HG03064 (cell line): ENCODE data around the gene PKD1L1.

Experiments used
- ATAC-seq: cut with Tn5 transposase; IDR thresholded peaks from one replicate; pipeline ENCODE4 v1.9.1; 2021; ENCODE audit warnings: low read depth; ENCODE audit not compliant: unreplicated experiment

Gene PKD1L1

DNA sequence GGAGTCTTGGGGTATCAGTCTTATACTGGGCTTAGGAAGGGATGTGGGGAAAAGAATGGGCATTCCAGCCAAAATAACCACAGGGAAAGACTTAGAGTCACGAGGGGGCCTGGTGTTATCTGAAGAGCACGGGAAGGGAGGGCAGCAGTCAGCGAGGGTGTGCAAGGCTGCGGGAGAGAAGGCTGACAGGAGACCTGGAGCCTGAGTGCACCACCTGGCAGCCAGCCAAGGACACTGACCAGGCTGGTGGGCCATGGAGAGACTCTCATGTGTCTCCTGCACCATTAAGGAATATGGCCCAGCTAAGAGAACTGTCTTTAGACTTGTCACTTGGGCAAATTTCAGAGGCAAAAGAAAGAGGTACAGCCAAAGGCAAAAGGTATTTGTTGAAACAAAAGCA lies 69.6 kb downstream of the PKD1L1 start:
- no peak for ATAC-seq

GRCh38 chr7:47877336-47877735 lies 70.9 kb downstream of the PKD1L1 start:
- ATAC-seq: no peak

DNA sequence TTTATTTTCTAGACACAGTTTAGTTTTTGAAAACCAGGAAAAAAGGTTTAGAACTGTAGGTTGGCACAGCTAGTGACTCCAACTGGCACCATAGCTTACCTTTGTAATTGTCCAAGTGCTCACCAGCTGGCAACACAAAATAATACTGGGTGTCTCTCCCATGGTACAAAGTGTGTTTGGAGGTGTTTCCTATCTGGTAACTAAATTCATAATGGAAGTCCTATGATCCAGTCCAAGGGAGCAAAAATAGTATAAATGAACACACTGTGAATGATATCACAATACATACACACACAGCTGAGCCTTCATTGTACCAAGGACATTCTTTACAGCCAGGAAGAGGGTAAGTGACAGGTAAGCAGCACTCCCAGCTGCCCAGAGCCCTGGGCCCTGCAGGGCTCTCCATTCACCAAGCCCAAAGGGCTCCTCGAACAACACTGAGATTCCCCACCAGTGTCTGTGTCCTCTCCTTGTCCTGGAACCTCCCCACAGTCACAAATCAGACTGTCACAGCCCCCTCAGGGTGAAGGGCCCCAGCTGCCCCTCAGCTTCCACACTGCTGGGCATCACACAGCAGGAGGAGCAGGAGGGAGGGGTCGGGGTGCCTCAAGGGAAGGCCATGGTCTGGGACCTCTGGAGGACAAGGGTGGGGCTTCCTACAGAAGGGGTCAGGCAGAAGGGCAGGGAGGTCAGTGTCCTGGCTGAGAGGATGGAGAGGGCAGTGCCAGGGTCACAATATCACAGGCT lies 72.1 kb downstream of the PKD1L1 start:
- no peak for ATAC-seq

DNA sequence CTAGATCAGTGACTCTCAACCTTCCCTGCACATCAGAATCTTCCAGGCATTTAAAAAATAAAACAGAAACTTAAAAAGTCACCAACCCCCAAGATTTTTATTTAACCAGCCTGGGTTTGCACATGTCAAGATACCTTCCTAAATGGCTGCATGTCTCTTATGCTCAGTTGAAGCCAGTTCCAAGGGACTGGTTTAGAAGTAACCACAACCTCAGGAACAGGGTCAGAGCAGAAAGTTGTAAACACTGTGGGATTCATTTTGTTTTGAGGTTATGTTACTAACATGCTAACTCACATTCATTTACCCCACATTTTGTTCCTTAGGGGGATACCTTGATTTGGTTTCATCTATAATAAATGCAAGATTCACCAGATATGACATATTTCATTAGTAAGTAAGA lies 72.9 kb downstream of the PKD1L1 start:
- no peak for ATAC-seq

- no peak for ATAC-seq
Measured at GRCh38 chr7:47873762-47874161, 74.5 kb downstream of the PKD1L1 start.

DNA sequence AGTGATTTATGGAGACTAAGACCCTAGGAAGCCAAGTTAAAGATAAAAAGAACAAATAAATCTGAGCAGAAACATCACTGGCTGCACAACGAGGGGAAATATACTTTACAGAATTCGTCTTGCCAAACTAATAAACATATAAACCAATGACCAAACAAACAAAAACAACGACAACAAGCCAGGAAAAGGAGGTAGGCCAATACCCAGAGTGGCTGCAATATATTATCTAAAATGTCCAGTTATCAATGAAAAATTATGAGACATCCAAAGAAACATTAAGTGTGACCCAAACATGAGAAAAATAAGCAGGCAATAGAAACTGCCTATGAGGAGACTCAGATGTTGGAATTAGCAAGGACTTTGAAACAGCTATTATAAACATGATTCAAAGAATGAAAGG lies 81.0 kb downstream of the PKD1L1 start:
- no peak for ATAC-seq

DNA sequence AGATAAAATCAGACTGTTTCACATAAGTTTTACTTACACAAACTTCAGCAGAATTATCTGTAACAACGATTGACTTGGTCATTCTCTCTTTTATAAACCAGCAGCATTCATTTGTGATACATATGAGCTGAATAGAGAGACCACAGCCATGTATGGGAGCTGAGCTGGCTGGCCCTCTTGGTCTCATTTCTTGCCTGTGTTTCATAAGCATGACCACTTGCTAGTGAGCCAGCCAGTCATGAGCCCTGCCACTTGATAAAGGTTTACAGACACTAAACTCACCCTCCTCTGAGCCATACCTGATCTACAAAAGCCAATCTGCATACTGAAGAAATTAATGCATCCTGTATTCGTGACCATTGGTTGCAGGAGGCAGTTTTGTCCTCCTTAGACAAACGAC lies 82.1 kb downstream of the PKD1L1 start:
- ATAC-seq: no peak

GRCh38 chr7:47852330-47853245 lies 95.7 kb downstream of the PKD1L1 start:
- no peak for ATAC-seq

DNA sequence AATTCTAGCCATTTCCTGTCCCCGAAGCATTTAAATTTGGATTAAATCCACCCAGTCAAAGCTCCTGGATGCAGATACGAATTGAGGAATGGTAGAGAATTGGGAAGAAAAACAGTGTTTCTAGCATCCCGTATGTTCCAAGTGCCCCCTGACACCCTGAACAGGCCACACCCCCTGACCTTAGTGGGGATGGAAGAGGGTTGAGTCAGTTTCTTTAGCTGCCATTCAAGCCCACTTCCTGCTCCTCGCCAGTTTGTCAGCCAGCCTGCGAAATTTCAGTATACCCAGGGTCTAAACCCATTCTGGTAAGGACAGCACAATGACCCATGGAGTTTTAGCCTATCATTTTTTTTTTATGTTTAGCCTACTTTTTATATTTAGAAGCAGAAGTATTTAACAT lies 101.1 kb downstream of the PKD1L1 start:
- ATAC-seq: no peak

DNA sequence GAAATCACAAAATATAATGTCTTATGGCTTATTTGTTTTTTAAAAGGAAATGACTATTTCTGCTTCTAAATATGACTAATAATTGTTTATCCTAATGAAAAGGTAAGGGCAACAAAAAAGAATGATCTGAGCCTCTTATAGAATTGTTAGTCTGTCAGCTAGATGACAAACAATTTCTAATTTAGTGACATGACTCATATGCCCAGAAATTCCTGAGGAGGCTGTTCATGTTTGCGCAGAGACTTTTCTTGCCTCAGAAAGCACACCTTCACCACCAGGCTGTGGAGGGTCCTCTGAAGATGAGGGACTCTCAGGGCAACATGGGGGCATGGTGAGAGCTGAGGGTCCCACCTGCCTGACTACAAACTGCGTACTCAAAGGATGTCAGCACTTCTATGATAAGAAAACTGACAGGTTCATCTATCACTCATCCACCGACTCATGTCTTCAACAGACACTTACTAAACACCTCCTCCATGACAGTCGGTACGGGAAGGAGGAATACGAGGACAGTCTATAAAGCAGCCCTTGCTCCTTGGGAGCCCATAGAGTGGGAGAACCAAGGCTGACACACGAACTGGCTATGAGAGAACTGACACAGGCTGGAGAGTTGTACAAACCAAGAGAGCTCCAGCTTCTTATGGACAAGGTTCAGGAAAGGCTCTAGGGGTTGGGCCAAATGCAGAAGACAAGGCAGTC lies 102.0 kb downstream of the PKD1L1 start:
- no peak for ATAC-seq

DNA sequence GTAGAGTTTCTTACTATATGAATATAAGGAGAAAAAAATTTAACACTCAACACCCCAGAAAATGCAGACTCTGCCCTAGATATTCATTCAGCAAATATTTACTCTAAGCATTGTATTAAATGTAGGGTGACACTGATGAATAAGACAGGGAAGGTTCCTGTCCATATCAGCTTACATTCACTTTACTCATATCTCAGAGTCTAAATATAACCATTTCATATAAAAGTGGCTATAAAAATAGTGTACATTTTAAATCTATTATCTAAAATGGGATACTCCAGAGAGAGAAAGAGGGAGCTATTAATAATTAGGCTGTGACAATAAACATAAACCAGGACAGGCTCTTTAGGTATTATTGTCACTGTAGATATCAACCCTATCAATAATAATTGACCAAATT lies 104.0 kb downstream of the PKD1L1 start:
- ATAC-seq: no peak

DNA sequence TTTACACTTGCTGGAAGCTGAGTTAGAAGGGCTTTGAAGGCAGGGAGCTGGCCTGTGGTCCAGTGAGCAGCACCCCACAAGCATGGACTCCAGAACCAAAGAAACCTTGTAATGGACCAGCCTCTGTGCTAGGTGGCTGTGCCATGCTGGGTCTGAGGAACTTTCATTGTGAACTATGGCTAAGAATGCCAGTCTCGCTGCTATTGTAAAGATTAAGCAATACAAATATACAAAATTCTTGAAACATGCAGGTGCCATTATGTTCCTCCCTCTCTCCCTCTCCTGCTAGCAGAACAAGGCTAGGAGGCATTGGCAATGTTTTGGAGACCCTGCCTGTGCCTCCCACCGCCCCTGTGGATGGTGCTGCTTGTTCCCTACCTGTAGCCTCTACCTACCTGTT lies 105.0 kb downstream of the PKD1L1 start:
- no peak for ATAC-seq

- no peak for ATAC-seq
Measured at GRCh38 chr7:47839381-47839780, 108.9 kb downstream of the PKD1L1 start.

DNA sequence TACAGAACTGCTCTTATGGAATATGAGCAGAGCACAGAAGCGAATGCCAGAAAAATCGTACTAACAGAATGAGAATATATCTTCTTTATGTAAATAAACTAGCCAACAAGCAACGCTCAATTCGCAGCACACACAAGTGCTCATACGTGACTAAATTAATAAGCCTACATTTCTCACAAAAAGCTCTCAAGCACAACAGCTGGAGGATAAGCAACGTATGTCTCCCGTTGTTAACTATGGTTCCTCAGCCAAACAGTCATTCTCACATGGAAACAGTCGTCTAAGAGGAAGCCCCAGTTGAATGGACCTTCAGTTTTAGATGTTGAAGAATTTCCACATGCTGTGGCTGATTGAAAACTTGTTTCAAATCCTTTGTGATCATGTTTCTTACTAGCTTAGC lies 110.4 kb downstream of the PKD1L1 start:
- no peak for ATAC-seq

DNA sequence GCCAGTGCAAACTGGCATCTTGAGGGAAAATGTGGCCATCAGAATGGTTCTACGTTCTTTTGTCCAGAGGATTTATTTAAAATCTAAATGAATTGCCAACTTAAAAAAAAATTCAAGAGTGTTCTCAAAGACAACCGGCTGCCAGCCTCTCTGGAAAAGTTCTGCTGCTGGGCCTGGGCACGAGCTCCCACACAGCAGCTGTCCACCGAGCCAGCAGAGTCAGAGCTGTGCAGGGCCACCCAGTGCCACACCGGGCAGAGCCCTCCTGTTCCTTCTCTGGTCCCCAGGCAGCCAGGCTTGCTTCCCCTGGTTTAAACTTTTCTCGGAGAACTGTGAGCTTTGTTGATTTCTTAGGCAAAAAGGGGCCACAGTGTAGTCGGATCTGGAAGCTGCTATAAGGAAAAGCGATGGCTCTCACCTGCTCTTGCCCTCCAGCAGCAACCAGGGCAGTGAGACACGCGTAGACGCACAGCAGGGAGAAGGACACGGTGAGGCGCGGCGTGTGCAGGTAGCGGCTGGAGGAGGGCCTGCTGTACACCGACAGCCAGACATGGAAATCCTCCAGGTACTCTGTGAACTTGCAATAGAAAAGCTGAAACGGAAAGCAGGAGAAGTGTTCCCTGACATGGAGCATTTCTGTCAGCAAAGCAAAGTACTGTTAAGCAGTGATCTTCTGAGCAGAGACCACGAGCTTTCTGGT lies 111.6 kb downstream of the PKD1L1 start:
- ATAC-seq: no peak

GRCh38 chr7:47836080-47836479 lies 112.2 kb downstream of the PKD1L1 start:
- ATAC-seq: no peak

DNA sequence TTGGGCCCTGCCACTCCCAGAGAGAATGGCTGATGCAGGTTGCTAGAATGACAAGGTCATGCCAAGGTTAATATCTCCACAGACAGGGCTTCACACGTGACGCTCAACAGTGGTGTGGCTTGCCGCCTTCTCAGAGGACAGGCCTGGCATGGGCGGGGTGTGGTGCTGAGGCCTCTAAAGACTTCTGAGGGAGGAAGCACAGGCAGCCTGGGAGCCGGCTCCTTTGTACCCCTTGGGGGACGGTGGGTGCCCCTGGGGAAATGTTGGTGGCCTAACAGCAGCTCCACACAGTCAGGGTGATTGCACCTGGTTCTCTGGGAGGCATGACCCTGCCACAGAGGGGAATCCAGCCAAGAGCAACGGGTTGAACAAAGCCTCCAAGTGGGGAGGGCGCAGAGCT lies 115.1 kb downstream of the PKD1L1 start:
- no peak for ATAC-seq

GRCh38 chr7:47832105-47832715 lies 116.1 kb downstream of the PKD1L1 start:
- ATAC-seq: no peak

- no peak for ATAC-seq
Measured at GRCh38 chr7:47830015-47830414, 118.3 kb downstream of the PKD1L1 start.

DNA sequence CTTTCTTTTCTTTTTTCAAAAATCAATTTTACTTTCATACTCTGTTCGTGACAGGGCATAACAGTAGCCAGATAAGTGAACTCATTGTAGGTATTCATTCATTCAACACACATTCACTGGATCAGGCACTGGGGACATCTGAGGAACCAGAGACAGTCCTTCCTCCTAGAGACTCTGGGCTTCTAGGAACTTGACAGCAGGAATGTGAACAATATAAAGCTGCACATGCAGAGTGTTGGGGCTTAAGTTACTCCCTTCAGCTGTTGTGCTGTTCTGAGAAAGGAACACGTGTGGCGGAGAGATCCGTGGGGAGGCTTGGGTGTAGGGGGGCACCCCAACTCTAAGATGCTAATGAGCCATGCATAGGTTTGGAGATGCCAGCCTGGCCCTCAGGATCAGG lies 120.4 kb downstream of the PKD1L1 start:
- no peak for ATAC-seq
